HFF-Myc (cell line): Measurements from ENCODE around the gene GSTO2.

Experiments
- DNase-seq: peaks from one replicate; pipeline ENCODE4 v3.0.0-alpha.2; 2011; ENCODE audit warnings: low read depth; ENCODE audit errors: extremely low read depth
- H3K4me3 ChIP-seq: replicated peaks from 2 replicates; pipeline ENCODE4 v1.5.1; 2011; ENCODE audit warnings: low read depth, mild to moderate bottlenecking, control low read depth, low read length
- CTCF ChIP-seq: IDR thresholded peaks from 2 replicates; pipeline ENCODE4 v1.5.1; 2012; ENCODE audit warnings: mild to moderate bottlenecking, low read depth, low read length, control low read depth; ENCODE audit errors: missing control alignments

The GSTO2 gene

GRCh38 chr10:104268713-104269645 is at the start of gene GSTO2:
Gene GSTO2, plus strand, starts transcription at chr10:104269184. Its CDS starts 5,732 bp downstream, at chr10:104274916.
- peak within 1 kb of the TSS; percentile 50 for H3K4me3 ChIP-seq
- peak; percentile 68 for DNase-seq
- no peak for TF ChIP-seq CTCF

- TF ChIP-seq CTCF, result no peak
- H3K4me3 ChIP-seq, result no peak overlapping the region
- no peak for DNase-seq
These were observed 48.5 kb upstream of the GSTO2 start for GRCh38 chr10:104220522-104220921.

- no peak for TF ChIP-seq CTCF
- no peak for DNase-seq
- no peak overlapping the region for H3K4me3 ChIP-seq
These were observed 45.7 kb upstream of the GSTO2 start for GRCh38 chr10:104223304-104223703.

GRCh38 chr10:104230490-104230889 is 38.5 kb upstream of the GSTO2 start:
- H3K4me3 ChIP-seq, result no peak overlapping the region
- TF ChIP-seq CTCF, result no peak
- no peak for DNase-seq

- H3K4me3 ChIP-seq, result peak within 1 kb of the TSS; percentile 76
- DNase-seq, result peak; percentile 91
- no peak for TF ChIP-seq CTCF
These were observed 37.0 kb upstream of the GSTO2 start, which contains the start of gene CFAP43 for GRCh38 chr10:104231784-104232612. Gene CFAP43, minus strand, starts transcription at chr10:104232364. Its CDS starts 118 bp downstream, at chr10:104232246.

GRCh38 chr10:104232613-104233102 is 36.3 kb upstream of the GSTO2 start:
- peak overlapping the region; percentile 76 for H3K4me3 ChIP-seq
- no peak for TF ChIP-seq CTCF
- no peak for DNase-seq
